WTC11 (cell line): ENCODE data around the gene AGAP6.
"Not testable (repeated sequence)": the region's sequence is repeated elsewhere in the genome, so short reads cannot be mapped to it uniquely, and the experiment has no call there.

Source experiments
- ELF4 ChIP-seq: sonication (generic); formaldehyde crosslinking; IDR thresholded peaks from 2 replicates; pipeline ENCODE4 v1.8.1; 2022; ENCODE audit warnings: low read depth, mild to moderate bottlenecking, moderate library complexity, missing genetic modification reagents
- ETV6 ChIP-seq: sonication (generic); formaldehyde crosslinking; IDR thresholded peaks from 2 replicates; pipeline ENCODE4 v1.8.1; 2022; ENCODE audit warnings: mild to moderate bottlenecking, missing genetic modification reagents
- HMGA2 ChIP-seq: fragments of 250-450 bp; sonication (Bioruptor Pico); IDR thresholded peaks from 2 replicates; pipeline ENCODE4 v1.4.0; 2021; ENCODE audit warnings: mild to moderate bottlenecking, moderate library complexity
- ZNF232 ChIP-seq: sonication (generic); formaldehyde crosslinking; IDR thresholded peaks from 2 replicates; pipeline ENCODE4 v1.8.0; 2022; ENCODE audit warnings: mild to moderate bottlenecking, missing genetic modification reagents
- TF ChIP-seq, protein P1 (sequence below): sonication (generic); formaldehyde crosslinking; IDR thresholded peaks from 2 replicates; pipeline ENCODE4 v1.8.1; 2023; ENCODE audit warnings: mild to moderate bottlenecking, missing genetic modification reagents
- TF ChIP-seq, protein P2 (sequence below): fragments of 200-600 bp; IDR thresholded peaks from 2 replicates; pipeline ENCODE4 v1.8.0; 2022; ENCODE audit warnings: antibody characterized with exemption
- TF ChIP-seq, protein P3 (sequence below): sonication (generic); formaldehyde crosslinking; IDR thresholded peaks from 2 replicates; pipeline ENCODE4 v1.8.1; 2022; ENCODE audit warnings: missing genetic modification reagents, borderline replicate concordance
- TF ChIP-seq, protein P4 (sequence below): sonication (generic); formaldehyde crosslinking; IDR thresholded peaks from 2 replicates; pipeline ENCODE4 v1.8.0; 2022; ENCODE audit warnings: mild to moderate bottlenecking, missing genetic modification reagents
- TF ChIP-seq, protein P5 (sequence below): sonication (generic); formaldehyde crosslinking; IDR thresholded peaks from 2 replicates; pipeline ENCODE4 v1.8.1; 2022; ENCODE audit warnings: low read depth, missing genetic modification reagents, borderline replicate concordance

DNA sequence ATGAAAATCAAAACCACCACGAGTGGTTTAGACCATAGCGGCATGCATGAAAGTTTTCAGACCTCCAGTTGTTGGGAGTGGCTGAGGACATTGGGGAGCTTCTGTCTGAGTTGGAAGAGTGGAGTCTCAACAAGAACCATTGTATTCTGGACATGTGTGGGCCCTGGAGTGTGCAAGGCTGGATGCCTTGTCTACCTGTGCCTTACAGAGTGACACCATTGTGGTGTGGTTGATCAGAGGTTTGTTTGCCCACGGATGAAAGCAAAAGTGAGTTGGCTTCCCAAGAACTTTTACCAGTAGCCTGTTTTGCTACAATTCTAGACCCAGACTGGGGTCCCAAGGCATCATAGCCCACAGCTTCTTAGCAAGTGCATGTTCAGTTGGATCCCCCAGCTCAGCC is 10.4 kb upstream of the AGAP6 start:
- TF ChIP-seq, protein P1, sequence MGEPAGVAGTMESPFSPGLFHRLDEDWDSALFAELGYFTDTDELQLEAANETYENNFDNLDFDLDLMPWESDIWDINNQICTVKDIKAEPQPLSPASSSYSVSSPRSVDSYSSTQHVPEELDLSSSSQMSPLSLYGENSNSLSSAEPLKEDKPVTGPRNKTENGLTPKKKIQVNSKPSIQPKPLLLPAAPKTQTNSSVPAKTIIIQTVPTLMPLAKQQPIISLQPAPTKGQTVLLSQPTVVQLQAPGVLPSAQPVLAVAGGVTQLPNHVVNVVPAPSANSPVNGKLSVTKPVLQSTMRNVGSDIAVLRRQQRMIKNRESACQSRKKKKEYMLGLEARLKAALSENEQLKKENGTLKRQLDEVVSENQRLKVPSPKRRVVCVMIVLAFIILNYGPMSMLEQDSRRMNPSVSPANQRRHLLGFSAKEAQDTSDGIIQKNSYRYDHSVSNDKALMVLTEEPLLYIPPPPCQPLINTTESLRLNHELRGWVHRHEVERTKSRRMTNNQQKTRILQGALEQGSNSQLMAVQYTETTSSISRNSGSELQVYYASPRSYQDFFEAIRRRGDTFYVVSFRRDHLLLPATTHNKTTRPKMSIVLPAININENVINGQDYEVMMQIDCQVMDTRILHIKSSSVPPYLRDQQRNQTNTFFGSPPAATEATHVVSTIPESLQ (CRISPR knock-in tag) = not testable (repeated sequence)
- TF ChIP-seq, protein P2, sequence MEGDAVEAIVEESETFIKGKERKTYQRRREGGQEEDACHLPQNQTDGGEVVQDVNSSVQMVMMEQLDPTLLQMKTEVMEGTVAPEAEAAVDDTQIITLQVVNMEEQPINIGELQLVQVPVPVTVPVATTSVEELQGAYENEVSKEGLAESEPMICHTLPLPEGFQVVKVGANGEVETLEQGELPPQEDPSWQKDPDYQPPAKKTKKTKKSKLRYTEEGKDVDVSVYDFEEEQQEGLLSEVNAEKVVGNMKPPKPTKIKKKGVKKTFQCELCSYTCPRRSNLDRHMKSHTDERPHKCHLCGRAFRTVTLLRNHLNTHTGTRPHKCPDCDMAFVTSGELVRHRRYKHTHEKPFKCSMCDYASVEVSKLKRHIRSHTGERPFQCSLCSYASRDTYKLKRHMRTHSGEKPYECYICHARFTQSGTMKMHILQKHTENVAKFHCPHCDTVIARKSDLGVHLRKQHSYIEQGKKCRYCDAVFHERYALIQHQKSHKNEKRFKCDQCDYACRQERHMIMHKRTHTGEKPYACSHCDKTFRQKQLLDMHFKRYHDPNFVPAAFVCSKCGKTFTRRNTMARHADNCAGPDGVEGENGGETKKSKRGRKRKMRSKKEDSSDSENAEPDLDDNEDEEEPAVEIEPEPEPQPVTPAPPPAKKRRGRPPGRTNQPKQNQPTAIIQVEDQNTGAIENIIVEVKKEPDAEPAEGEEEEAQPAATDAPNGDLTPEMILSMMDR = not testable (repeated sequence)
- not testable (repeated sequence) for TF ChIP-seq ETV6, ZNF232, ELF4, HMGA2 (CRISPR knock-in tag)
- TF ChIP-seq, protein P3, sequence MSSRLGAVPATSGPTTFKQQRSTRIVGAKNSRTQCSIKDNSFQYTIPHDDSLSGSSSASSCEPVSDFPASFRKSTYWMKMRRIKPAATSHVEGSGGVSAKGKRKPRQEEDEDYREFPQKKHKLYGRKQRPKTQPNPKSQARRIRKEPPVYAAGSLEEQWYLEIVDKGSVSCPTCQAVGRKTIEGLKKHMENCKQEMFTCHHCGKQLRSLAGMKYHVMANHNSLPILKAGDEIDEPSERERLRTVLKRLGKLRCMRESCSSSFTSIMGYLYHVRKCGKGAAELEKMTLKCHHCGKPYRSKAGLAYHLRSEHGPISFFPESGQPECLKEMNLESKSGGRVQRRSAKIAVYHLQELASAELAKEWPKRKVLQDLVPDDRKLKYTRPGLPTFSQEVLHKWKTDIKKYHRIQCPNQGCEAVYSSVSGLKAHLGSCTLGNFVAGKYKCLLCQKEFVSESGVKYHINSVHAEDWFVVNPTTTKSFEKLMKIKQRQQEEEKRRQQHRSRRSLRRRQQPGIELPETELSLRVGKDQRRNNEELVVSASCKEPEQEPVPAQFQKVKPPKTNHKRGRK (CRISPR knock-in tag) = not testable (repeated sequence)
- TF ChIP-seq, protein P4, sequence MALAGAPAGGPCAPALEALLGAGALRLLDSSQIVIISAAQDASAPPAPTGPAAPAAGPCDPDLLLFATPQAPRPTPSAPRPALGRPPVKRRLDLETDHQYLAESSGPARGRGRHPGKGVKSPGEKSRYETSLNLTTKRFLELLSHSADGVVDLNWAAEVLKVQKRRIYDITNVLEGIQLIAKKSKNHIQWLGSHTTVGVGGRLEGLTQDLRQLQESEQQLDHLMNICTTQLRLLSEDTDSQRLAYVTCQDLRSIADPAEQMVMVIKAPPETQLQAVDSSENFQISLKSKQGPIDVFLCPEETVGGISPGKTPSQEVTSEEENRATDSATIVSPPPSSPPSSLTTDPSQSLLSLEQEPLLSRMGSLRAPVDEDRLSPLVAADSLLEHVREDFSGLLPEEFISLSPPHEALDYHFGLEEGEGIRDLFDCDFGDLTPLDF = not testable (repeated sequence)
- TF ChIP-seq, protein P5, sequence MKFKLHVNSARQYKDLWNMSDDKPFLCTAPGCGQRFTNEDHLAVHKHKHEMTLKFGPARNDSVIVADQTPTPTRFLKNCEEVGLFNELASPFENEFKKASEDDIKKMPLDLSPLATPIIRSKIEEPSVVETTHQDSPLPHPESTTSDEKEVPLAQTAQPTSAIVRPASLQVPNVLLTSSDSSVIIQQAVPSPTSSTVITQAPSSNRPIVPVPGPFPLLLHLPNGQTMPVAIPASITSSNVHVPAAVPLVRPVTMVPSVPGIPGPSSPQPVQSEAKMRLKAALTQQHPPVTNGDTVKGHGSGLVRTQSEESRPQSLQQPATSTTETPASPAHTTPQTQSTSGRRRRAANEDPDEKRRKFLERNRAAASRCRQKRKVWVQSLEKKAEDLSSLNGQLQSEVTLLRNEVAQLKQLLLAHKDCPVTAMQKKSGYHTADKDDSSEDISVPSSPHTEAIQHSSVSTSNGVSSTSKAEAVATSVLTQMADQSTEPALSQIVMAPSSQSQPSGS (CRISPR knock-in tag) = not testable (repeated sequence)
